Fibroblast of lung (primary cell): ENCODE data around the gene DDX51. TPM values are rescaled to one million over a fixed set of nuclear protein-coding genes. Genes with fewer than 3 reads are reported as not detected.

Source experiments
- DNase-seq, 2 donors: peaks; one replicate each; pipeline versions ENCODE4 v3.0.0 to v3.0.0-alpha.2; 2010; ENCODE audit warnings: low read depth in 2 of 2
- H2AFZ ChIP-seq: 2 replicates; pipeline ENCODE4 v1.5.1; 2012; ENCODE audit warnings: low read length, control low read depth, inconsistent platforms
- H3K27ac ChIP-seq: 2 replicates; pipeline ENCODE4 v1.5.1; 2011; ENCODE audit warnings: low read length, control low read depth; ENCODE audit not compliant: insufficient read depth
- H3K27me3 ChIP-seq: 2 replicates; pipeline ENCODE4 v1.5.1; 2011; ENCODE audit warnings: mild to moderate bottlenecking, low read length; ENCODE audit not compliant: control insufficient read depth, insufficient read depth
- H3K36me3 ChIP-seq: 2 replicates; pipeline ENCODE4 v1.5.1; 2011; ENCODE audit warnings: low read length; ENCODE audit not compliant: control insufficient read depth, insufficient read depth
- H3K4me1 ChIP-seq: 2 replicates; pipeline ENCODE4 v1.5.1; 2011; ENCODE audit warnings: low read length; ENCODE audit not compliant: control insufficient read depth, insufficient read depth; ENCODE audit errors: extremely low read depth
- H3K4me2 ChIP-seq: 2 replicates; pipeline ENCODE4 v1.5.1; 2011; ENCODE audit warnings: low read length, control low read depth; ENCODE audit not compliant: insufficient read depth; ENCODE audit errors: extremely low read depth
- H3K4me3 ChIP-seq, 4 experiments: fragments of 200-600 bp in 1 of 4; sonication (generic) in 1 of 4; replicated peaks in 1 of 4; 2 replicates each; pipeline ENCODE4 v1.5.1; 2011 to 2016; ENCODE audit warnings: low read length in 4 of 4, low read depth in 3 of 4, mild to moderate bottlenecking in 3 of 4, control low read depth in 2 of 4, inconsistent platforms in 1 of 4, mixed read lengths in 1 of 4; ENCODE audit not compliant: insufficient read depth in 1 of 4; ENCODE audit errors: control extremely low read depth in 1 of 4
- H3K79me2 ChIP-seq: 2 replicates; pipeline ENCODE4 v1.5.1; 2012; ENCODE audit warnings: mild to moderate bottlenecking, low read length, inconsistent platforms; ENCODE audit not compliant: control insufficient read depth, insufficient read depth
- H3K9ac ChIP-seq: 2 replicates; pipeline ENCODE4 v1.5.1; 2011; ENCODE audit warnings: mild to moderate bottlenecking, low read length, control low read depth; ENCODE audit not compliant: insufficient read depth
- H3K9me3 ChIP-seq: 2 replicates; pipeline ENCODE4 v1.5.1; 2012; ENCODE audit warnings: low read depth, low read length; ENCODE audit not compliant: control insufficient read depth, insufficient read depth
- H4K20me1 ChIP-seq: 2 replicates; pipeline ENCODE4 v1.5.1; 2011; ENCODE audit warnings: low read length; ENCODE audit not compliant: control insufficient read depth, insufficient read depth; ENCODE audit errors: extremely low read depth
- CTCF ChIP-seq, 2 donors: IDR thresholded peaks in 1 of 2; conservative IDR thresholded peaks in 1 of 2; 1 replicate in 1 of 2; 2 replicates in 1 of 2; pipeline ENCODE4 v1.5.1; 2011 to 2012; ENCODE audit warnings: low read length in 2 of 2, control low read depth in 1 of 2, inconsistent platforms in 1 of 2, low read depth in 1 of 2, mild to moderate bottlenecking in 1 of 2
- EZH2 ChIP-seq: IDR thresholded peaks from 2 replicates; pipeline ENCODE4 v1.5.1; 2012; ENCODE audit warnings: low read length, control low read depth, mild to moderate bottlenecking; ENCODE audit errors: missing control alignments
- polyA plus RNA-seq, 2 donors: library from polyadenylated mRNA; depleted of rRNA in 1 of 2; stranded (reverse) in 1 of 2; unstranded in 1 of 2; fragments of >200 nt; gene quantifications; 2 replicates each; pipeline ENCODE4 v1.2.1, GENCODE V29; 2011 to 2012; ENCODE audit warnings: missing spikeins in 1 of 2
- total RNA-seq: library from RNA; depleted of rRNA; stranded (reverse); fragments of >200 nt; gene quantifications from 2 replicates; pipeline ENCODE4 v1.2.1, GENCODE V29; 2014

Gene DDX51
- total and polyA plus RNA-seq, 2 donors (not counting 1 experiment from before 2014, with no cell fraction given) = 3.7 to 7.4 TPM

- DNase-seq = no peak
- H4K20me1 ChIP-seq = no peaks in the 10 kb centered on the region
- peaks cover 28% of the 10 kb centered on the region for H3K79me2 ChIP-seq
- H3K9me3 ChIP-seq = no peaks in the 10 kb centered on the region
- no peak overlapping the region for H3K27ac ChIP-seq
- TF ChIP-seq EZH2 = no peak
- no peak for TF ChIP-seq CTCF (conservative IDR thresholded peaks at IDR 0.05 in 1 of 2, IDR thresholded peaks at IDR 0.05 in 1 of 2; ENCODE audit: low read depth in 1 of 2, low read length in 2 of 2)
- peaks cover 20% of the 10 kb centered on the region for H3K36me3 ChIP-seq
- no peak overlapping the region for H2AFZ ChIP-seq
- H3K4me3 ChIP-seq = no peak overlapping the region
- no peak overlapping the region for H3K4me2 ChIP-seq
- peaks cover 4% of the 10 kb centered on the region for H3K4me1 ChIP-seq
- no peaks in the 10 kb centered on the region for H3K27me3 ChIP-seq
- no peak overlapping the region for H3K9ac ChIP-seq
Measured at GRCh38 chr12:132140918-132141841, 2.9 kb downstream of the DDX51 start.

- H2AFZ ChIP-seq = no peak overlapping the region
- H3K27me3 ChIP-seq = no peaks in the 10 kb centered on the region
- TF ChIP-seq CTCF (conservative IDR thresholded peaks at IDR 0.05 in 1 of 2, IDR thresholded peaks at IDR 0.05 in 1 of 2; ENCODE audit: low read depth in 1 of 2, low read length in 2 of 2) (no peak), EZH2 (no peak)
- H3K9me3 ChIP-seq = no peaks in the 10 kb centered on the region
- H3K4me2 ChIP-seq = no peak overlapping the region
- H3K4me3 ChIP-seq = no peak overlapping the region
- no peaks in the 10 kb centered on the region for H4K20me1 ChIP-seq
- DNase-seq = no peak
- peaks cover 4% of the 10 kb centered on the region for H3K4me1 ChIP-seq
- H3K79me2 ChIP-seq = peaks cover 24% of the 10 kb centered on the region
- no peak overlapping the region for H3K27ac ChIP-seq
- H3K9ac ChIP-seq = no peak overlapping the region
- peaks cover 20% of the 10 kb centered on the region for H3K36me3 ChIP-seq
Measured at GRCh38 chr12:132140501-132140900, 3.6 kb downstream of the DDX51 start.

GRCh38 chr12:132139912-132140311 lies 4.2 kb downstream of the DDX51 start:
- no peak for TF ChIP-seq EZH2
- TF ChIP-seq CTCF (conservative IDR thresholded peaks at IDR 0.05 in 1 of 2, IDR thresholded peaks at IDR 0.05 in 1 of 2; ENCODE audit: low read depth in 1 of 2, low read length in 2 of 2) = no peak
- H3K4me2 ChIP-seq = no peak overlapping the region
- peaks cover 20% of the 10 kb centered on the region for H3K36me3 ChIP-seq
- H2AFZ ChIP-seq = no peak overlapping the region
- peaks cover 4% of the 10 kb centered on the region for H3K4me1 ChIP-seq
- no peak for DNase-seq
- H3K9ac ChIP-seq = no peak overlapping the region
- no peak overlapping the region for H3K4me3 ChIP-seq
- no peaks in the 10 kb centered on the region for H3K27me3 ChIP-seq
- no peaks in the 10 kb centered on the region for H3K9me3 ChIP-seq
- H3K79me2 ChIP-seq = peaks cover 19% of the 10 kb centered on the region
- no peaks in the 10 kb centered on the region for H4K20me1 ChIP-seq
- no peak overlapping the region for H3K27ac ChIP-seq
